ENCODE data around the gene REEP6.

DNA sequence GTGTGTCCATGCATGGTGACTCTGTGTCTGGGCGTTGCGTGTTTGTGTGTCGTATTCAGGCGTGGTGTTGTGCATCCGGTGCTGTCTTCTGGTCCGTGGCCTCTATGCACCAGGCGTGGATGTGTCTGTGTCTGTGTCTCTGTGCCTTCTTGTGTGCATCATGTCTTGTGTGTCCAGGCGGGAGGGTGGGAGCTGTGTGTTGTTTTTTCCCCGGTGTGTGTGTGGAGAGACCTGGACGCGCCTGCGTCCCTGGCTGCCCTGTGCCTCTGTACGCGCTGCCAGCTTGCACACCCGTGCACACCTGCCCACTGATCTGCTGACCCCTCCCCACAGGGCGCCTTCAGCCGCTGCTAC is 34.0 kb downstream of the REEP6 start:
- TF ChIP-seq, protein P1, sequence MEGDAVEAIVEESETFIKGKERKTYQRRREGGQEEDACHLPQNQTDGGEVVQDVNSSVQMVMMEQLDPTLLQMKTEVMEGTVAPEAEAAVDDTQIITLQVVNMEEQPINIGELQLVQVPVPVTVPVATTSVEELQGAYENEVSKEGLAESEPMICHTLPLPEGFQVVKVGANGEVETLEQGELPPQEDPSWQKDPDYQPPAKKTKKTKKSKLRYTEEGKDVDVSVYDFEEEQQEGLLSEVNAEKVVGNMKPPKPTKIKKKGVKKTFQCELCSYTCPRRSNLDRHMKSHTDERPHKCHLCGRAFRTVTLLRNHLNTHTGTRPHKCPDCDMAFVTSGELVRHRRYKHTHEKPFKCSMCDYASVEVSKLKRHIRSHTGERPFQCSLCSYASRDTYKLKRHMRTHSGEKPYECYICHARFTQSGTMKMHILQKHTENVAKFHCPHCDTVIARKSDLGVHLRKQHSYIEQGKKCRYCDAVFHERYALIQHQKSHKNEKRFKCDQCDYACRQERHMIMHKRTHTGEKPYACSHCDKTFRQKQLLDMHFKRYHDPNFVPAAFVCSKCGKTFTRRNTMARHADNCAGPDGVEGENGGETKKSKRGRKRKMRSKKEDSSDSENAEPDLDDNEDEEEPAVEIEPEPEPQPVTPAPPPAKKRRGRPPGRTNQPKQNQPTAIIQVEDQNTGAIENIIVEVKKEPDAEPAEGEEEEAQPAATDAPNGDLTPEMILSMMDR (IDR thresholded peaks at IDR 0.05 in 4 of 5, conservative IDR thresholded peaks at IDR 0.05 in 1 of 5), result no peak
- no peak for TF ChIP-seq POLR2A (IDR thresholded peaks at IDR 0.05)
